ENCODE data around the gene UTP20. TPM values are rescaled to one million over a fixed set of nuclear protein-coding genes. Genes with fewer than 3 reads are reported as not detected.

UTP20 gene
- total RNA-seq = 10 to 100 TPM in 3 of 4 donors, 1 to 10 TPM in 1; 8.5 to 22.0 (median 15.7) TPM

DNA sequence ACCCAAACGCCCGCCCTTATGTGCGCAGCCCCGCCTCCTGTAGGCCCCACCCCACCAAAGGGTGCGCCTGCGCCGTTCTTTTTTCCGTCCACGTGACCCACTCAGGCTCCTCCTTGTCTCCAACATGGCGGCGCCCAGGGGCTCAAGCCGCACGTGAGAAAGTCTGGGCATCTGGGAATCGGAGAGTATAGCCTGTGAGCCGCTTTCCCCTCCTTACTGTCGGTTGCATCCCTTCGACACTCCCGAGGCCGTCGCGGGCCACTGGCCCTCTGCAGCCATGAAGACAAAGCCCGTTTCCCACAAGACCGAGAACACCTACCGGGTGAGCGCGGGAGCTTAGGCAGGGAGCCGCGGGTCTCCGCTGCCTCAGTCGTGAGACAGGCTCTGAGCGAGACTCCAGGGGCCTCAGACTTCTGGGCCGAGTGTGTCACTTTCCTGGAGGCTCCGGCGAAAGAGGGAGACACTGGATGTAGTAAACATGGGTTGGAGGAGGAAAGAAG lies at the start of gene UTP20:
Gene UTP20, plus strand, starts transcription at position 100 of the 500 bp plus-strand sequence. Its CDS starts 178 bp downstream, at position 278.
- TF ChIP-seq, protein P1, sequence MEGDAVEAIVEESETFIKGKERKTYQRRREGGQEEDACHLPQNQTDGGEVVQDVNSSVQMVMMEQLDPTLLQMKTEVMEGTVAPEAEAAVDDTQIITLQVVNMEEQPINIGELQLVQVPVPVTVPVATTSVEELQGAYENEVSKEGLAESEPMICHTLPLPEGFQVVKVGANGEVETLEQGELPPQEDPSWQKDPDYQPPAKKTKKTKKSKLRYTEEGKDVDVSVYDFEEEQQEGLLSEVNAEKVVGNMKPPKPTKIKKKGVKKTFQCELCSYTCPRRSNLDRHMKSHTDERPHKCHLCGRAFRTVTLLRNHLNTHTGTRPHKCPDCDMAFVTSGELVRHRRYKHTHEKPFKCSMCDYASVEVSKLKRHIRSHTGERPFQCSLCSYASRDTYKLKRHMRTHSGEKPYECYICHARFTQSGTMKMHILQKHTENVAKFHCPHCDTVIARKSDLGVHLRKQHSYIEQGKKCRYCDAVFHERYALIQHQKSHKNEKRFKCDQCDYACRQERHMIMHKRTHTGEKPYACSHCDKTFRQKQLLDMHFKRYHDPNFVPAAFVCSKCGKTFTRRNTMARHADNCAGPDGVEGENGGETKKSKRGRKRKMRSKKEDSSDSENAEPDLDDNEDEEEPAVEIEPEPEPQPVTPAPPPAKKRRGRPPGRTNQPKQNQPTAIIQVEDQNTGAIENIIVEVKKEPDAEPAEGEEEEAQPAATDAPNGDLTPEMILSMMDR (IDR thresholded peaks at IDR 0.05; ENCODE audit: low read depth) = no peak

DNA sequence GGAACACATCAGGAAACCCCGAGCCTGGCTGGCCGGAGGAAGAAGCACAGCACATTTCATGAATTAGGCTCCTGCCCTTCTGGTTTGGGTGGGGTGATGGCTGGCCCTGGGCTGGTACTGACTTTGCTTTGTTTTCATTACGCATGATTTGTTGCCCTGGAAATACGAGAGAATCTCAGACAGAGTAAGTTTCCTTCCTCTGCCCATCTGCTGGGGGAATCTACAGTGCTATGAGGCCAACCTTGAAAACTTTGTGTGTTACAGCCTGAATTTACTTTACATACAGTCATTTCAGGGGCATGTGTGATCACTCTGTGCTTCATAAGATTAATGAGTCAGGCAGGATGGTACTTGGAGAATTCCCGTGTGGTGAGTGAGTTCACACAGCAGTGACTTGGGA lies 49.4 kb upstream of the UTP20 start:
- TF ChIP-seq, protein P1 (IDR thresholded peaks at IDR 0.05; ENCODE audit: low read depth) = no peak

DNA sequence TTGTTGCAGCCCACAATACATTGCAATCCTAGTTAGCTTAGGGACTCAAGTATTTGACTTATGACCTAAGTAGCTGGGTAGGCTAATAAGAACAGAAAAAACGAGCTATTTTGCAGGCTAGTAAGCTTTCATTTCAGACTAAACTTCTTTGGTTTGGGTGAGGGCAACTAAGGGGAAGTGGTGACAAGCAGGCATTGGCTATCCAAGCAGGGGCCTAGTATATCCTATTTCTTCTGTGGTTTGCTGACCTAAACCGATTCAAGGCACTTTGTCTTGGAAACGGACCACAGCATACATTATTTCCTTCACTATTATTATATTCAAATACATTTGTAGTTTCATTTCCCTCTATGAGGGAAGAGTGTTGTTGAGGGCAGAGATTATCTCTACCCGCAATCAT lies 48.3 kb upstream of the UTP20 start:
- TF ChIP-seq, protein P1 (IDR thresholded peaks at IDR 0.05; ENCODE audit: low read depth) = no peak

DNA sequence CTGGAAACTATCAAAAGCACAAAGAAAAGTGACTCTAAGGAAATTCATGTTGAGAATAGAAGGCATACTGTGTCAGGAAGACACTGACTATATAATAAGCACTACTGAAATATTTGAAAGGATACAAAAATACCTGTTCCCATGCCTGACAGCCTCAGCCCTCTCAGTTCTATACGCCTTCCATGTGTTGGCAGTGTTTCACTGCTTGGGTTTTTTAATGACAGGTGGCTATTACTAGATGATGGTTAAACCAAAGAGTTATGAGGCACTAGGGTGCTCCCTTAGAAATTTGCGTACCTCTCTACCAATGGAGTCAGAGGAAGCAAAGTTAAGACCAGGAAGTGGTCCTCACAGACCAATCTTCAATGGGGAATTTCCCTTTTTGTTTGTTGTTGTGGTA lies 44.2 kb upstream of the UTP20 start:
- TF ChIP-seq, protein P1 (IDR thresholded peaks at IDR 0.05; ENCODE audit: low read depth) = no peak

- TF ChIP-seq, protein P1 (IDR thresholded peaks at IDR 0.05; ENCODE audit: low read depth) = no peak
Measured at GRCh38 chr12:101238306-101238705, 41.6 kb upstream of the UTP20 start.

DNA sequence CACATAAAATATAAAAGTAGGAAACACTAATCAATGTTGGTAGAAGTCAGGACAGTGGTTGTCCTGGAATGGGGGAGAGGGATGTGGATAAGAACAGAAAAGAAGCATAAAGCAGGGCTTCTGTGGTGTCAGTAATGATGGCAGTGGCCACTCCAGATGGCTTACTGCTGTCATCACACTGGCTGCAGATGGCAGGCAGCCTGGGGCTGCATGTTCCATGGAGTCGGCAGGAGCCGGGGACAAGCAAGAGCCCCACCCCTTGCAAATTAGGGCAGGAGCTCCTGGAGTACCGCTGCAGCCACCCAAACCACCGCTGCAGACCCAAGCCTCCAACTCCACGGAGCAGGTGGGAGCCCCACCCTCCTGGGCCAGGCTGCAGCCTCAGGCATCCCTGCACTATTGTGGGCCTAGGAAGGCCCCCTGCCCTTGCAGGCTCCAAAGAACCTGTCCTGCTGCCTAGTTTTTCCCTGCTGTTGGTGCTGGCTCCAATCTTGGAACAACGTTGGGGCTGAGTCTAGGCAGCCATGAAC lies 41.0 kb upstream of the UTP20 start:
- TF ChIP-seq, protein P1 (IDR thresholded peaks at IDR 0.05; ENCODE audit: low read depth) = no peak

GRCh38 chr12:101243074-101243473 lies 36.8 kb upstream of the UTP20 start:
- TF ChIP-seq, protein P1 (IDR thresholded peaks at IDR 0.05; ENCODE audit: low read depth) = no peak
